GM12864 (cell line): Measurements from ENCODE around the gene DBNDD1.
A peak's percentile ranks its signal among the peaks of the same experiment; 100 is the strongest.

Experiments used
- DNase-seq: peaks from one replicate; pipeline ENCODE4 v3.0.0-alpha.2; 2011; ENCODE audit warnings: low read depth
- H3K4me3 ChIP-seq: 2 replicates; pipeline ENCODE4 v1.5.1; 2011; ENCODE audit warnings: mild to moderate bottlenecking, low read depth, low read length, control low read depth
- CTCF ChIP-seq: IDR thresholded peaks from 2 replicates; pipeline ENCODE4 v1.5.1; 2011; ENCODE audit warnings: low read depth, mild to moderate bottlenecking, moderate library complexity, low read length, control low read depth, inconsistent platforms; ENCODE audit errors: missing control alignments

Gene DBNDD1

GRCh38 chr16:89985219-89985618 is 34.0 kb downstream of the DBNDD1 start:
- no peak overlapping the region for H3K4me3 ChIP-seq
- TF ChIP-seq CTCF: no peak
- no peak for DNase-seq

- no peak for TF ChIP-seq CTCF
- no peak overlapping the region for H3K4me3 ChIP-seq
- DNase-seq: no peak
Measured at GRCh38 chr16:89984216-89984615, 35.0 kb downstream of the DBNDD1 start.

GRCh38 chr16:89983536-89983935 is 35.7 kb downstream of the DBNDD1 start:
- H3K4me3 ChIP-seq: no peak overlapping the region
- TF ChIP-seq CTCF: no peak
- no peak for DNase-seq

GRCh38 chr16:89982318-89982717 is 36.9 kb downstream of the DBNDD1 start:
- no peak for TF ChIP-seq CTCF
- DNase-seq: no peak
- no peak overlapping the region for H3K4me3 ChIP-seq

GRCh38 chr16:89981414-89981813 is 37.8 kb downstream of the DBNDD1 start:
- no peak for DNase-seq
- no peak for TF ChIP-seq CTCF
- no peak overlapping the region for H3K4me3 ChIP-seq

GRCh38 chr16:89974870-89975269 is 44.4 kb downstream of the DBNDD1 start:
- TF ChIP-seq CTCF: no peak
- H3K4me3 ChIP-seq: no peak overlapping the region
- DNase-seq: no peak

- no peak for DNase-seq
- peak overlapping the region; percentile 93 for H3K4me3 ChIP-seq
Measured at GRCh38 chr16:89973654-89974335, 45.5 kb downstream of the DBNDD1 start.

More at GRCh38 chr16:89973654-89974335, 45.5 kb downstream of the DBNDD1 start:
- no peak for TF ChIP-seq CTCF
